Astrocyte of the spinal cord (primary cell): ENCODE data around the gene STARD13.

Experiments
- DNase-seq: peaks from one replicate; pipeline ENCODE4 v3.0.0; 2011; ENCODE audit warnings: low read depth, low spot score
- H3K4me3 ChIP-seq: 2 replicates; pipeline ENCODE4 v1.5.1; 2011; ENCODE audit warnings: low read depth, mild to moderate bottlenecking, low read length, moderate library complexity
- in situ Hi-C: cut with HindIII; loops from 2 replicates; pipeline ENCODE4 v1.10.0; 2017; ENCODE audit warnings: low sequenced_read_pairs
- TF ChIP-seq, protein P1 (sequence below): IDR thresholded peaks from 2 replicates; pipeline ENCODE4 v1.5.1; 2012; ENCODE audit warnings: low read depth, mild to moderate bottlenecking, low read length, inconsistent platforms

STARD13 gene

DNA sequence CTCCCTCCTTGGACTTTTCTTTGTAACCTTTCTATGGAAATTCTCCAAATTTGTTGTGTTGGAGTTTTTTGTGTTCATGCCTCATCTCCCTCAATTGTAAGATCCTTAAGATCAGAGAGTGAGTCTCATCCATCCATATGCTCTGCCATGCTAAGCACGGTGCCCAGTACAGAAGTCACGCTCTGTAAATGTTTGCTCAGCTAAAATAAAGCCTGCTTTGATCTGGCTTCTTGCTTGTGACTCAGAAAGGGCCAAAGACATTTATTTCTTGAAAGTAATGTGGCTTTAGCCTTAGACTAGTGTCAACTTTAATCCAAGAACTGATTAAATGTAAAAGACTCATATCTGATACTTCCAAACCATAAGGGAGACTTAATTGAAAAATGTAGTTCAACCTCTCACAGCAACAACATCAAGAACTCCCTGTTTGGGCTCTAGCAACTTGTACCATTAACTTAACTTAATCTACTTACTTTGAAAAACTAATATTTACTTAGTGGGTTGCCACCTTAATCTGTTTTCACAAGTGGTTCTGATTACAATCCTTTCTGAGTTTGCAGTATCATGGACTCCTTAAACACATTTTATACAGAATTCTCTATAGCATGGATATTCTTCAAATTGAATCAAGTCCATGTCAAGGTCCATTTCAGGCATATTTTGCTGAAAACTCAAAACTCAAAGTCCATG, 169.1 kb downstream of the STARD13 start:
- no peak for DNase-seq
- TF ChIP-seq, protein P1, sequence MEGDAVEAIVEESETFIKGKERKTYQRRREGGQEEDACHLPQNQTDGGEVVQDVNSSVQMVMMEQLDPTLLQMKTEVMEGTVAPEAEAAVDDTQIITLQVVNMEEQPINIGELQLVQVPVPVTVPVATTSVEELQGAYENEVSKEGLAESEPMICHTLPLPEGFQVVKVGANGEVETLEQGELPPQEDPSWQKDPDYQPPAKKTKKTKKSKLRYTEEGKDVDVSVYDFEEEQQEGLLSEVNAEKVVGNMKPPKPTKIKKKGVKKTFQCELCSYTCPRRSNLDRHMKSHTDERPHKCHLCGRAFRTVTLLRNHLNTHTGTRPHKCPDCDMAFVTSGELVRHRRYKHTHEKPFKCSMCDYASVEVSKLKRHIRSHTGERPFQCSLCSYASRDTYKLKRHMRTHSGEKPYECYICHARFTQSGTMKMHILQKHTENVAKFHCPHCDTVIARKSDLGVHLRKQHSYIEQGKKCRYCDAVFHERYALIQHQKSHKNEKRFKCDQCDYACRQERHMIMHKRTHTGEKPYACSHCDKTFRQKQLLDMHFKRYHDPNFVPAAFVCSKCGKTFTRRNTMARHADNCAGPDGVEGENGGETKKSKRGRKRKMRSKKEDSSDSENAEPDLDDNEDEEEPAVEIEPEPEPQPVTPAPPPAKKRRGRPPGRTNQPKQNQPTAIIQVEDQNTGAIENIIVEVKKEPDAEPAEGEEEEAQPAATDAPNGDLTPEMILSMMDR, result no peak
- in situ Hi-C loops, result no loop called here
- H3K4me3 ChIP-seq, result no peak overlapping the region

DNA sequence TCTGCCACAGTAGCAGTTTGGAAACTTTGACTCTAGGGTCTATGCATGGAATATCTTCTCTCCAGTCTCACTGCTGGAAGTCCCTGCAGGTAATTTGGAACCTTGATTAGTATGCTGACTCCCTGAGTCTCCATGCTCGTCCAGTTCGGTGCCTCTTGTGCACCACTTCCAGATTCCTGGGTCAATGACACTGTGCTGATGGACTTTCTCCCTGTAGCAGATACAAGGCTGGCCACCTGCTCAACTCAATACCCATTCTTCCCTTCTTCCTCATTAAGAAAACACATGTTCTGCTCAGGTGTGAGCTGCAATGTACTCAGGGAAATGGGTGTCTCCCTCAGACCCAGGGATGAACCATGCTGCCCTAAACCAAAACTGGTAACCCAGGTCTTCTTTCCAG, 170.3 kb downstream of the STARD13 start:
- no peak overlapping the region for H3K4me3 ChIP-seq
- in situ Hi-C loops, result no loop called here
- no peak for DNase-seq
- TF ChIP-seq, protein P1, result no peak

DNA sequence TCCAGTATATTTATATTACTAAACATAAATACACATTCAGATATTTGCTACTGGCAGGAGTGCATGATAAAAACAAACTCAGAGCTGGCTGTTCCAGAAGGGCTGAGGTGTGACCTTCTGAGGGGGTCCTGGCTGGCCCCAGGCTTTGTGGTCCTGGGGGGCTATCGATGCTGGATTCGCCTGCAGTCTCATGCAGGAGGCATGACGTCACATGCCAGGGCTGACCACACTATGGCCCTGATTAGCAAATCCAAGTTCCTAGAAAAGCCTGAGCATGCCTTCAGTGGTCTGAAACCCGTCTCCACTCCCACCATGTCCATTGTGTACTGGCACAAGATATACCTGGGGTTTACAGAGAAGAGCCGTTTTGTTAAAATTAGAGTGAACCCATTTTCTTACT, 171.4 kb downstream of the STARD13 start:
- TF ChIP-seq, protein P1, result no peak
- H3K4me3 ChIP-seq, result no peak overlapping the region
- in situ Hi-C loops, result no loop called here
- no peak for DNase-seq

DNA sequence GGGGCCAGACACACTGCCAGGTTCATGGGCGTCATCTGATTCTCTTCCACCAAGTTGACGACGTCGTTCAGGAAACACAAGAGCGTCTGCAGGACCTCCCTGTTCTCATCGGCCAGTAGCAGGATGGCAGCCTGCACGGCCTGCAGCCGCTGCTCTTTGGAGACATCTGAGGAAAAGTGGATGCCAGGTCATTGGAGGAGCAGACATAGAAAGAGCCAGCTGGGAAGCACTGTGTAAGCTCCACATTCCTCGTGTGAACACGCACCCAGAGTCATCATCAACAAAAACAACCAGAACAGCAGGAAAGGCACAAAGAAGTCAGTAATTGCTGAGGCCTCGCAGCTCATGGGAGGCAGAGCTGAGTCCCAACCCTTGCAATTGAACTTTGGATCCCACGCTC, 172.8 kb downstream of the STARD13 start:
- DNase-seq, result peak; percentile 70
- in situ Hi-C loops, result no loop called here
- no peak overlapping the region for H3K4me3 ChIP-seq
- TF ChIP-seq, protein P1, result no peak

DNA sequence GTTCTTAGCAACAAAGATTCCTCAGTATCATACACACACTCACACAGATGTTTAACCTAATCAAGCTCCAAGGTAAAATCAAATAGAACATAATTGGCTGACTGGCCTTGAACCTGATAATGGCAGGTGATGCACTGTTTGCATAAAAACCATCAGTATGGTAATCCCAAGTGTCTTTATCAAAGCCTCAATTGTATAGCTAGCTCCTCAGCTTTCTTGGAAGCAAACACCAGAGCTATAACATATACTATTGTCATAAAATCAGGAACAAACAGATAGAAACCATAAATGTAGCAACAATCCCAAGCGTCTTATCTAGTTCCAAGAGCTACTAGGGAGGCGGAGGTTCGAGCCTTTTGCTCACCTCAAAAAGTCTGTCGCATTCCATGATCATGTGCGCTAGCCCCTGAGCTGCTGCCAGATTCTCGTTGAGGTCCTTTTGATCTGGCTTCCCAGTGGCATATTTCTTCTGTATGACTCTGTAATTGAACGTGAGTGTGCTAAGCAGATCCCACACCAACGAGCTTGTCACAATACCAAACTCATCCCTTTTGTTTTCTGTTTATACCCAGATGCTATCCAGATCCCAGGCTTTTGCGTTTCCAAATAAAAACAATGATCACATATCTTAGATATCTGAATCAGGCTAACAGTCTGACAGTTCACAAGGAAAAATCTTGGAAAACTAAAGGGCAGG, 174.0 kb downstream of the STARD13 start:
- TF ChIP-seq, protein P1, result no peak
- in situ Hi-C loops, result no loop called here
- H3K4me3 ChIP-seq, result no peak overlapping the region
- peak; percentile 64 for DNase-seq

DNA sequence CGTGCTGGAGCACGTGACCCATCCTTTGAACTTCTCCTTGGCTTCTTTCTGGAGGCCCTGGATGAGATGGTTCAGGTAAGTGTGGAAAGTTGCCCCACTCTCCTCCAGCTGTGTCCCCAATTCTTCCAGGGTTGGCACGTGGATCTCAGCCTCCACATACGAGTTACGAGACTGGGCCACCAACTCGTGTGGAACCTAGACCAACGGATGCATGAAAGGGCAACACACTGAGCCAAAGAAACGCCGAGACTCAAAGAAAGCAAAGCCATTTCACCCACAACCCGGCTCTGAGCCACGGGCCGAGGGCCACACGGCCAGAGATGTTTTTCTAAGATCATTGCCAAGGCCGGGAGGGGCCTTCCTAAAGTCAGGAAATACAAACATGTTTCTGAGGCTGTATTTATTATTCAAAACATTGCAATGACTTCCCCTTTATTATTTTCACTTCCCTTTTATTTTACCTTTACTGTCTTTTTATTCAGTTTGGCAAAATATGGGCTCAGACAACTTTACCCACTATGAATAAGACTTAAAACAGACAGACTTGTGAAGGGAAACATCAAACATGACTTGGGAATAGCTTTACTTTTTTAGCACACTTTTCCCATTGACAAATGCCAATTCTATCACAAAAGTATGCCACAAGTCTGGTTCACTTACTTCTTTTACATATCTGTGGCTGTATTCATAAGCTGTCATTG, 174.7 kb downstream of the STARD13 start:
- in situ Hi-C loops, result no loop called here
- no peak overlapping the region for H3K4me3 ChIP-seq
- TF ChIP-seq, protein P1, result no peak
- peak; percentile 71 for DNase-seq
